Skin epidermis (tissue), 12 donors: ENCODE data around the gene CHKB.
A peak's percentile ranks its signal among the peaks of the same experiment; 100 is the strongest.

Experiments used
- H3K27ac ChIP-seq, 21 experiments: fragments of 200-600 bp; sonication (generic) in 11 of 21; one replicate each; pipeline ENCODE4 v1.5.0; 2020; ENCODE audit warnings: mild to moderate bottlenecking in 3 of 21, inconsistent platforms in 2 of 21, moderate library complexity in 2 of 21
- H3K4me3 ChIP-seq, 7 experiments: fragments of 200-600 bp; sonication (generic) in 2 of 7; one replicate each; pipeline ENCODE4 v1.5.0; 2020; ENCODE audit warnings: inconsistent platforms in 2 of 7, mild to moderate bottlenecking in 2 of 7, moderate library complexity in 1 of 7

Gene CHKB

GRCh38 chr22:50601669-50602337 is 19.2 kb upstream of the CHKB start:
- no peak overlapping the region for H3K27ac ChIP-seq
- peak overlapping the region in 1 of 7 experiments; percentile 43 for H3K4me3 ChIP-seq

GRCh38 chr22:50600967-50601668 is 18.5 kb upstream of the CHKB start:
- Histone ChIP-seq H3K27ac (no peak overlapping the region), H3K4me3 (peak overlapping the region in 5 of 7 experiments; percentile 17 to 49 (median 35))

GRCh38 chr22:50600538-50600937 is 17.9 kb upstream of the CHKB start, which contains the start of gene MAPK8IP2:
MAPK8IP2 (plus strand) TSS chr22:50600793; CDS start chr22:50600819, 26 bp downstream.
- H3K4me3 ChIP-seq = peak within 1 kb of the TSS in 6 of 7 experiments; percentile 33 to 49 (median 36)
- H3K27ac ChIP-seq = no peak within 1 kb of the TSS

- Histone ChIP-seq H3K27ac (no peak overlapping the region), H3K4me3 (peak overlapping the region in 6 of 7 experiments; percentile 33 to 49 (median 36))
Measured at GRCh38 chr22:50599816-50600455, 17.3 kb upstream of the CHKB start.

- Histone ChIP-seq H3K4me3 (no peak overlapping the region), H3K27ac (no peak overlapping the region)
Measured at GRCh38 chr22:50597097-50597496, 14.4 kb upstream of the CHKB start.

GRCh38 chr22:50595189-50595588 is 12.5 kb upstream of the CHKB start:
- H3K4me3 ChIP-seq = no peak overlapping the region
- no peak overlapping the region for H3K27ac ChIP-seq

GRCh38 chr22:50587407-50587806 is 4.8 kb upstream of the CHKB start:
- H3K27ac ChIP-seq = no peak overlapping the region
- no peak overlapping the region for H3K4me3 ChIP-seq

- H3K4me3 ChIP-seq = no peak overlapping the region
- H3K27ac ChIP-seq = no peak overlapping the region
Measured at GRCh38 chr22:50586416-50586815, 3.8 kb upstream of the CHKB start.

- no peak overlapping the region for H3K27ac ChIP-seq
Measured at GRCh38 chr22:50585781-50586180, 3.1 kb upstream of the CHKB start.

GRCh38 chr22:50585238-50585637 is 2.6 kb upstream of the CHKB start:
- no peak overlapping the region for H3K4me3 ChIP-seq
- no peak overlapping the region for H3K27ac ChIP-seq

More at GRCh38 chr22:50585781-50586180, 3.1 kb upstream of the CHKB start:
- no peak overlapping the region for H3K4me3 ChIP-seq

GRCh38 chr22:50584106-50585096 is 1.8 kb upstream of the CHKB start:
- no peak overlapping the region for H3K27ac ChIP-seq

GRCh38 chr22:50583294-50583861 is 729 bp upstream of the CHKB start:
- H3K27ac ChIP-seq = peak overlapping the region; percentile 42 to 99 (median 98)
- peak overlapping the region; percentile 64 to 93 (median 76) for H3K4me3 ChIP-seq

More at GRCh38 chr22:50584106-50585096, 1.8 kb upstream of the CHKB start:
- no peak overlapping the region for H3K4me3 ChIP-seq

GRCh38 chr22:50581950-50582492 is 628 bp downstream of the CHKB start:
- H3K4me3 ChIP-seq = peak overlapping the region; percentile 64 to 93 (median 76)

GRCh38 chr22:50581031-50581949 is 1.4 kb downstream of the CHKB start:
- Histone ChIP-seq H3K27ac (peak overlapping the region in 20 of 21 experiments; percentile 89 to 99 (median 98)), H3K4me3 (peak overlapping the region; percentile 64 to 93 (median 76))

More at GRCh38 chr22:50581950-50582492, 628 bp downstream of the CHKB start:
- peak overlapping the region; percentile 86 to 99 (median 98) for H3K27ac ChIP-seq

- Histone ChIP-seq H3K27ac (no peak overlapping the region), H3K4me3 (no peak overlapping the region)
Measured at GRCh38 chr22:50579752-50580151, 2.9 kb downstream of the CHKB start.

- Histone ChIP-seq H3K27ac (no peak overlapping the region), H3K4me3 (no peak overlapping the region)
Measured at GRCh38 chr22:50578776-50579310, 3.8 kb downstream of the CHKB start.
